HG03442 (cell line): ENCODE measurements around the gene M1AP.

Experiments used
- ATAC-seq: cut with Tn5 transposase; IDR thresholded peaks from one replicate; pipeline ENCODE4 v1.9.1; 2021; ENCODE audit warnings: mild to moderate bottlenecking, moderate library complexity; ENCODE audit not compliant: unreplicated experiment

The M1AP gene

GRCh38 chr2:74507926-74508520 is 140.1 kb downstream of the M1AP start:
- ATAC-seq, result peak; percentile 6
